HEK293T (cell line): ENCODE results near the gene CLIC6.

ENCODE experiments used
- ARNT ChIP-seq: fragments of 450-650 bp; IDR thresholded peaks from 2 replicates; pipeline ENCODE4 v1.6.1; 2017; ENCODE audit warnings: mild to moderate bottlenecking
- BHLHE40 ChIP-seq: fragments of 450-650 bp; IDR thresholded peaks from 2 replicates; pipeline ENCODE4 v1.6.1; 2016; ENCODE audit warnings: mild to moderate bottlenecking, moderate library complexity, borderline replicate concordance
- ELF4 ChIP-seq: fragments of 450-650 bp; IDR thresholded peaks from 2 replicates; pipeline ENCODE4 v1.6.1; 2017; ENCODE audit warnings: antibody characterized with exemption
- FOXM1 ChIP-seq: fragments of 450-650 bp; IDR thresholded peaks from 2 replicates; pipeline ENCODE4 v1.6.1; 2017; ENCODE audit warnings: mild to moderate bottlenecking, borderline replicate concordance
- HDGF ChIP-seq: fragments of 450-650 bp; IDR thresholded peaks from 2 replicates; pipeline ENCODE4 v1.6.1; 2017; ENCODE audit warnings: antibody characterized with exemption, borderline replicate concordance
- LEF1 ChIP-seq: fragments of 450-650 bp; IDR thresholded peaks from 2 replicates; pipeline ENCODE4 v1.6.1; 2017; ENCODE audit warnings: mild to moderate bottlenecking, borderline replicate concordance
- PKNOX1 ChIP-seq: fragments of 450-650 bp; IDR thresholded peaks from 2 replicates; pipeline ENCODE4 v1.6.1; 2016
- SP1 ChIP-seq: fragments of 450-650 bp; IDR thresholded peaks from 2 replicates; pipeline ENCODE4 v1.6.1; 2017

DNA sequence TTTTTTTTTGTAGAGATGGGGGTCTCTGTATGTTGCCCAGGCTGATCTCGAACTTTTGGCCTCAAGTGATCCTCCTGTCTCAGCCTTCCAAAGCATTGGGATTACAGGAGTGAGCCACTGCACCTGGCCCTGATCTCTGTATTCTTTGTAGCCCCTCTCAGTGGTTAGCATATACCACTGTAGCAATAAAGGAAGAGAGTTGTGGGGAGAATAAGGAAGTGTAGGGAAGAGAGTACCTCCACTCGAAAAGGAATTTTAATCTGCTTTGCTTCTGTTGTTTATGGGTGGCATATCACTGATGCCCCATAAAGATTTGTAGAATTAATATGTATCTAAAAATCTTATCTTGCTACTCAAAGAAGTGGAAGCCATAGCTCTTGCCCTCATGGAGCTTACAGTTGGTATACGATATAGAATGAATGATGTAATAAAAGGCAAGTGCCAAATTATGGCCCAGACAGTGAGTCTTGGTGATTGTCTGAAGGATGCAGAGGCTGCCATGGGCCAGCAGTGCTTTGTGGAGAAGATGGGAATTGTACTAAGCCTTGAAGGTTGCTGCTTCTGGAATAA, 96.0 kb downstream of the CLIC6 start:
- TF ChIP-seq PKNOX1: no peak
- no peak for TF ChIP-seq ELF4
- TF ChIP-seq HDGF: no peak
- TF ChIP-seq FOXM1: no peak
- no peak for TF ChIP-seq ARNT
- TF ChIP-seq SP1: no peak
- no peak for TF ChIP-seq LEF1
- no peak for TF ChIP-seq BHLHE40
